Activated CD4-positive, alpha-beta memory T cell treated with anti-CD3 and anti-CD28 coated beads, Interleukin-2, amount 10 ng/mL, durations not matched to agents 7 days and 5 days (primary cell): Measurements from ENCODE around the gene ADAMTS7. TPM values are rescaled to one million over a fixed set of nuclear protein-coding genes. Genes with fewer than 3 reads are reported as not detected.
"Not testable (repeated sequence)": the region's sequence is repeated elsewhere in the genome, so short reads cannot be mapped to it uniquely, and the experiment has no call there.

Source experiments
- CTCF ChIA-PET: fragments of 350-600 bp; sonication (Branson Sonifier 250); formaldehyde crosslinking; loops from one replicate; lab custom pipeline; 2021; ENCODE audit warnings: antibody characterized with exemption, inconsistent platforms; lab: Charles Lee
- POLR2A ChIA-PET: fragments of 350-600 bp; sonication (Branson Sonifier 250); formaldehyde crosslinking; loops from one replicate; lab custom pipeline; 2021; ENCODE audit warnings: antibody characterized with exemption; lab: Charles Lee
- DNase-seq: peaks from one replicate; pipeline ENCODE4 v3.0.0-alpha.2; 2020
- H3K27ac Mint-ChIP-seq: one replicate; pipeline ENCODE4 v1.8.0; 2021; ENCODE audit warnings: mild to moderate bottlenecking, mixed read lengths
- H3K27me3 Mint-ChIP-seq: one replicate; pipeline ENCODE4 v1.8.0; 2021; ENCODE audit warnings: mixed read lengths
- H3K36me3 Mint-ChIP-seq: one replicate; pipeline ENCODE4 v1.8.0; 2021; ENCODE audit warnings: low read depth, mixed read lengths
- H3K4me1 Mint-ChIP-seq: one replicate; pipeline ENCODE4 v1.8.0; 2021; ENCODE audit warnings: mixed read lengths
- H3K4me3 Mint-ChIP-seq: one replicate; pipeline ENCODE4 v1.8.0; 2021; ENCODE audit warnings: mild to moderate bottlenecking, mixed read lengths
- H3K9me3 Mint-ChIP-seq: one replicate; pipeline ENCODE4 v1.8.0; 2021; ENCODE audit warnings: mixed read lengths
- total RNA-seq, 2 experiments: library from RNA; stranded (reverse); gene quantifications; one replicate each; pipeline ENCODE4 v1.2.3, GENCODE V29; 2021

ADAMTS7 gene
- total RNA-seq, 2 experiments from 2014 or later, result 0.35 to 0.43 TPM

DNA sequence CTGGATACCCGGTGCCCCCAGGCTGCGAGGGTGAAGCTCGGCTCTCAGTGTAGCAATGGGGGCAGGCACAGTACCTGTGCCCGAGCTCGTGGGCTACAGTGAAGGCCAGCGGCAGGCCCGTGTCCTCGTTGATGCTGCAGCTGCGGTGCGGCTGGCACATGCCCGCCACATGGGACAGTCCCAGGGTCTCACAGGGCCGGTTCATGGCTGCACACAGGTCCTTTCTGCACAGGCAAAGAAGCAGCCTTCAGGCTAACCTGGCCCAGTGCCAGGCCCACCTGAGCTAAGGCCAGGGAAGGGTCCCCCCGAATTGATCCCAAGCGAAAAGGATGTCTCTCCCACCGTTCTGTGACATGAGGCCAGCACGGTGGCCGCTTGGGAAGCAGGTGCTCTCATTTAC lies 21.6 kb downstream of the ADAMTS7 start:
- Mint-ChIP-seq H3K9me3 (no peaks in the 10 kb centered on the region), H3K36me3 (no peaks in the 10 kb centered on the region), H3K4me3 (no peak overlapping the region), H3K4me1 (peaks cover 11% of the 10 kb centered on the region), H3K27ac (no peak overlapping the region), H3K27me3 (peaks cover 11% of the 10 kb centered on the region)
- ChIA-PET CTCF (no interaction called here), POLR2A (no interaction called here)
- DNase-seq, result no peak

DNA sequence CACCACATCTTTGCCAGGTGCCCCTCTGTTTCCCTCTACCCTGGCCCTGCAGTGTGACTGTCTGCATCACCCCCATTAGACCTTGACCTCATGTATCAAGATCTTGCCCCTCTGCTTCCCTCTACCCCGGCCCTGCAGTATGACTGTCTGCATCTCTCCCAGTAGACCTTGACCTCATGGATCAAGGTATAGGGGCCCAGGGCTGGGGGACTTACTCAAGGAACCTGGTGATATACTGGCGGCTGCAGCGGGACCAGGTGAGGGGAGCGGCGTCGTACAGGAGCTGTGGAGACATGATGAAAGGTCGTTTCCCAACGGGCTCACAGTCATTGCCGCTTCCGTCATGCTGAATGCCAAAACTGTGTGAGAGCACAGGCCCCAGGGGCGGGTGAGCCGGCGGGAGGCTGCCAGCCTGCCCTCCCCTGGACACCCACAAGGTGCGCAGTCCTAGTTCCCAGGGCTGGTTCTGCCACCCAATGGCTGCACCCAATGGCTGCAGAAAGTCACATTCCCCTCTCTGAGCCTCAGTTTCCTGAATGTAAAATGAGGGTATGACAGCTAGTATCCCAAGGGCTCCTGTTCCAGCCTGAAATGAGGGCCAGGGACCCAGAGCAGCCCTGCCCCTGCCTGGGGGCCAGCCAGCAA lies 23.1 kb downstream of the ADAMTS7 start:
- Mint-ChIP-seq H3K36me3 (no peaks in the 10 kb centered on the region), H3K27me3 (peaks cover 11% of the 10 kb centered on the region), H3K27ac (no peak overlapping the region), H3K9me3 (no peaks in the 10 kb centered on the region), H3K4me3 (no peak overlapping the region), H3K4me1 (peaks cover 11% of the 10 kb centered on the region)
- CTCF ChIA-PET, result no interaction called here
- POLR2A ChIA-PET, result no interaction called here
- DNase-seq, result no peak

DNA sequence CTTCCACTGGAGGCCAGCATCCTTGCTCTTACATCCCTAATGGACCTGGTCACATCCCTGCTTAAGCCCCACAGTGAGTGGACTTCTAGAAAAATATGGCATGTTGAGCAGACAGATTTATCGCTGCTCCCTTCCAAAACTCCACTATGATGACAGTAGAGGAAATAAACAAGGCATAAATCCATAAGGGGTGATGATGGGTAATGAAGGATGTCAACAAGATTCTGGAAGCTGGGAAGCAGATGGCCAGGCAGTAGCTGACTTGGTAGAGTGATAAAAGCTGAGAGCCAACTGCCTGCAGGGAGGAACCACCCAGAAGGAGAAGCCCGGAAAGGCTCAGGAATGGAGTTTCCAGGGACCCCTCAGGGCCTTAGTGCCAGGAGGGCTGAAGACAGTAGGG lies 28.9 kb downstream of the ADAMTS7 start:
- POLR2A ChIA-PET, CTCF ChIA-PET, H3K36me3 Mint-ChIP-seq, DNase-seq, H3K4me3 Mint-ChIP-seq, H3K4me1 Mint-ChIP-seq, H3K27ac Mint-ChIP-seq, H3K9me3 Mint-ChIP-seq: not testable (repeated sequence)
- peaks cover 14% of the 10 kb centered on the region for H3K27me3 Mint-ChIP-seq

DNA sequence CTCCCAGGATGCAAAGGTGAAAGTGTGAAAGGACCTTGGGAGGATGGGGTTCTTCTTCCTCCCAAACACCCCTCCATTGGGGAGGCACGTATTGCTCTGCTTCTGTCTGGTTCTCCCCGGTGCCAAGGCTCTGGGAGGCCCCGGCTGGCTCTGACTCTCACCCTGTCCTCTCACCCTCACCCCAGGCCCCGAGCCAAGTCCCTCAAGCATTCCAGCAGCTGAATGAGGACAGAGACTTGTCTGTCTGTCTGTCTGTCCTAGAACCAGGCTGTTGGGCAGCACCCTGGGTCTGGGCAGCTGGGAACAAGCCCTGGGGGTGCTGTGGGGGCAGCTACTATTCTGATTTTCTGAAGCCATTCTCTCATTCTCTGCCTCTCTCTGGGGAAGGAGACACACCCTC lies 29.9 kb downstream of the ADAMTS7 start:
- H3K36me3 Mint-ChIP-seq, POLR2A ChIA-PET, CTCF ChIA-PET: not testable (repeated sequence)

DNA sequence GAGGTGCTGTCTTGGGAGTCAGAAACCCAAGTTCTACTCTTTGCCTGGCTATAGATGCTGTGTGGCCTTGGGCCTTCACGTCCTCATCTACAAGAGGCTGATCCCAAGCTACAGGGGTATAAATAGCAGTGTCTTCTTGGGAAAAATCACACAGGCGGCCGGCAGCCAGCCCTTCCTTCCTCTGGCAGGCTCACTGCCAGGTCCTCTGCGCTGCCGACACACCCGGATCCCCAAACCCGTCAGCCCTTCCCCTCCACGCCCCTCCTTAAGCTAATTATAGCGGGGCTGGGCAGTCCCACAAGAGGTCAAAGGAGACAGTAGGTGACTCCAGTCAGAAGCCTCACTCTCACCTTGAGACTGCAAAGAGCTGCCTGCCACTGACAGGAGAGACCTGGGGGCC lies 31.3 kb downstream of the ADAMTS7 start:
- H3K9me3 Mint-ChIP-seq, H3K36me3 Mint-ChIP-seq, POLR2A ChIA-PET, DNase-seq, H3K4me1 Mint-ChIP-seq, H3K4me3 Mint-ChIP-seq, H3K27ac Mint-ChIP-seq, CTCF ChIA-PET, H3K27me3 Mint-ChIP-seq: not testable (repeated sequence)

More for the DNA sequence above, 29.9 kb downstream of the ADAMTS7 start:
- H3K4me3 Mint-ChIP-seq, H3K27me3 Mint-ChIP-seq, DNase-seq, H3K27ac Mint-ChIP-seq, H3K9me3 Mint-ChIP-seq, H3K4me1 Mint-ChIP-seq: not testable (repeated sequence)

DNA sequence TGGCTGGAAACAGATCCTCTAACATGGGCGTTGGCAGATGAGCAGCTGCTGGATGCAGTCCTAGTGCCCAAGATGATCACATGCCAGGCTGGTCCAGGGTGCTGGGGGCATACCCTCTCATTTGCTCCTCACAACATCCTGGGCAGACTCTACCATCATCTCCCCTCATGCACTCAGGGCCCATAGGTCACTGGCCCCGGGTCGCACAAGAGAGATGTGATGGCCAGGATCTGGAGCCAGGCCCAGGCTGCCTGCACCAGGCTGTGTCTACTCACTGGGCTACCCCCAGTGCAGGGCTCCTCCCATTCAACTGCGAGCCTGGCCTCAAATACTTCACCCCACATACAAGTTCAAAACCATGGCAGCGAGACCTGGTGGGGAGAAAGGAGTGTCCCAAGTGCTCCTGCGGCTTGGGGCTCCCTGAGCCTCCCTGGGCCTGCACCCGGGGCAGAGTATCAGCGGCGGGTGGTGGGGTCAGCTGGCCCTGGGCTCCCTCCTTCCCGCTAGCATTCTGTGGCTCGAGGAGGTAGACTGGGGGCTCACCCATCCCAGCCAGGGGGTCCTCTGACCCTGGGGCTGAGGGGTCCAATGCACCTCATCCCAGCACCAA lies 32.0 kb downstream of the ADAMTS7 start:
- H3K4me1 Mint-ChIP-seq, H3K27ac Mint-ChIP-seq, H3K36me3 Mint-ChIP-seq, H3K27me3 Mint-ChIP-seq, POLR2A ChIA-PET, CTCF ChIA-PET, H3K4me3 Mint-ChIP-seq, H3K9me3 Mint-ChIP-seq, DNase-seq: not testable (repeated sequence)

DNA sequence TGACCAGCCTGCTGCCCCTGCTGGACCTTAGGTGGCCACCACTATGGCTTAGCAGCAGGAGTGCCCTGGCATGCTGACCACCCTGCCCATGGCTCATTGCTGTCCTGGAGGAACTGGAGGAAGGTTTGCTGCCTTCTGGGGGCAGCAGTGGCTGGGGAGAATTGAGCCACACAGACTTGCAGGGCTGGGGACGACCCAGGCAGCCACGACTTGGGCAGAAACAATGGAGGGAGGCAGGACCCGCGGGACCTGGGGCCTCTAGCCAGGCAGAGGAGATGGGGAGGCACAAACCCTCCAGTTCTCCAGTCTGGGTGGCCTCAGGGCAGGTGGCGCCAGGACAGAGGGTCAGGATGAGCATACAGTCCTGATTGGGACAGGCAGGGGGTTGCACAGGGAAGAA lies 32.8 kb downstream of the ADAMTS7 start:
- Mint-ChIP-seq H3K27me3 (peaks cover 3% of the 10 kb centered on the region), H3K36me3 (no peaks in the 10 kb centered on the region), H3K9me3 (no peaks in the 10 kb centered on the region), H3K4me1 (peaks cover 1% of the 10 kb centered on the region), H3K27ac (no peak overlapping the region), H3K4me3 (no peak overlapping the region)
- no peak for DNase-seq
- ChIA-PET POLR2A (no interaction called here), CTCF (no interaction called here)

DNA sequence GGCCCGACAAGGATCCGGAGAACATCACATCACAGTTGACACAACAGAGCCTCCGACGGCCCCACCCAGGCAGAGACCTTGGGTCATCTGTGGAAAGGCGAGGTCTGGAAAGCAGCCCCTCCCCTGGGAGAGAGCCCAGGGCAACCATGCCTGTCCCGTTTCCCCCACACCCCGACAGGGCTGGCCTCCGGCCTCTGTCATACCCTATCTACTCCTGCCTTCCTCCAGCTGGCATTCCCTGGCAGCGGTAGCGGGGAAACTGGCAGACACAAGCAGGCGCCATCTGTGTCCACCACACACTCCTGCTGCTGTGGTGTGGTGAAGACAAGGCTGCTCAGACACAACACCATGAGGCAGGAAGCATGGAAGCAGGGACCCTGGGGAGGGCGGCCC lies 33.3 kb downstream of the ADAMTS7 start:
- H3K36me3 Mint-ChIP-seq, H3K27me3 Mint-ChIP-seq, H3K27ac Mint-ChIP-seq, DNase-seq, H3K4me1 Mint-ChIP-seq, H3K9me3 Mint-ChIP-seq, CTCF ChIA-PET, POLR2A ChIA-PET, H3K4me3 Mint-ChIP-seq: not testable (repeated sequence)

DNA sequence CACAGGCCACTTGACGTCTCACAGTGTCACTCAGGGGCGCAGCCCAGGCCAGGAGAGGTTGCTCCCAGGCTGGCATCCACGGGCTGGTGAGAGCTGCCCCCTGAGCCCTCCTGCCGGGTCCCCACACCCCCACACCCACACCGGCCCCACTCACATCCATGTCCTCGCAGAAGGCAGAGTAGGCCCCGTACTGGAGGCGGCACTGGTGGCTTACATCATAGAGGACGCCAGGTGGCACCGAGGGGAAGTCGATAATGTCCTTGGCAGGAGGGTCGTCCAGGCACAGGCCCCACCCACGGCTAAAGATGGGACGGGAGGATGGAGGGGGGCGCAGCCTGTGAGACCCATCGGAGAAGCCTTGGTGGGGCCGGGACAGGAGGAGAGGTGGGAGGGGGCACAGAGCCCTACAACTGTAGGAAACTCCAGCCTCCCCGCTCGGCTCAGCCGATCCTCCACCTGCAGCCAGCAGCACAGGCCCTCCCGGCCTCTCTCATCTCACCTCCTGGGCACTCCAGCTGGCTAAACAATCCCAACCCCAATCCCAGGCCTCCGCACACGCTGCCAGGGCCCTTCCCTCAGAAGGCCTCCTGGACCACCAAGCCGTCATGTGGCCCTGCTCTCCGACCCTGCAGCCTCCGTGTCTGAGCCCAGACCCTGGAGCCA lies 33.8 kb downstream of the ADAMTS7 start:
- H3K4me1 Mint-ChIP-seq, H3K4me3 Mint-ChIP-seq, DNase-seq, H3K27ac Mint-ChIP-seq, H3K9me3 Mint-ChIP-seq, CTCF ChIA-PET, H3K27me3 Mint-ChIP-seq, H3K36me3 Mint-ChIP-seq, POLR2A ChIA-PET: not testable (repeated sequence)

DNA sequence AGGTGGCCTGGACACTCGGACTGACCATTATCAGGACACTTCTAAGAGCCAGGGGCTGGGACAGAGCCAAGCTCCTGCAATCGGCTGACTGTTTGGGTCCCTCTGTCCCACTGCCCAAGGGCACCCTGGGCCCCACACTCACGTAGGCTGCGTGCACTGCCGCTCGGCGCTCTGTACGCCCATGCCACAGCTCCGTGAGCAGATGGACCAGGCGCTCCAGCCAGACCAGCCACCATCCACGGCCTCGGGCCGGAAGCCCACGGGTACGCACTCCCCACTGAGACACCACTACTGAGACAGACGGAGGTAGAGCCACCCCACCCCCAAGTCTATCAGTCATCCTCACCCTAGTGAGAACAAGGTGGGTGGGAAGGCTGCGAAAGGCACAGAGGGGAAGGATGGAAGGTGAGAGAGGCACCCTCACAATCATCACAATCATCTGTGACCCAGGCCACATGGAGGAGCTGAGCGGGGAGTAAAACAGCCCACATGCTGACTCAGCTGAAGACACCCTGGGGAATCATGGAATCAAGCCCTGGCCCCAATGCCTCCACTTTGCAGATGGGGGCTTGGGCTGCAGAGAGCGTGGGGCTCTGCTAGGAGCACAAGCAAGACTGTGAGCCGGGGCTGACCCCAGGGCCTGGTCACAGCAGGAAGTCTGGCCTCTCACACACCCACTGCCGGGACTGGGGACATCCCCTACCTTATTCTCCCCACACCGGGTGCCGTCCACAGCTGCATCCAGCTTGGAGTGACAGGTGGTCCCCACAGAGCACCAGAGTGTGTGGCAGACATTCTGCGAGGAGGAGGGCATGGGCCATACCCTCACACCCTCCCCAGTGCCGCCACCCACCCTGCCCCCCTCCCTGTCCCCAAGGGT lies 35.0 kb downstream of the ADAMTS7 start:
- H3K4me3 Mint-ChIP-seq, POLR2A ChIA-PET, H3K9me3 Mint-ChIP-seq, H3K27me3 Mint-ChIP-seq, H3K36me3 Mint-ChIP-seq, H3K4me1 Mint-ChIP-seq, CTCF ChIA-PET, DNase-seq, H3K27ac Mint-ChIP-seq: not testable (repeated sequence)

DNA sequence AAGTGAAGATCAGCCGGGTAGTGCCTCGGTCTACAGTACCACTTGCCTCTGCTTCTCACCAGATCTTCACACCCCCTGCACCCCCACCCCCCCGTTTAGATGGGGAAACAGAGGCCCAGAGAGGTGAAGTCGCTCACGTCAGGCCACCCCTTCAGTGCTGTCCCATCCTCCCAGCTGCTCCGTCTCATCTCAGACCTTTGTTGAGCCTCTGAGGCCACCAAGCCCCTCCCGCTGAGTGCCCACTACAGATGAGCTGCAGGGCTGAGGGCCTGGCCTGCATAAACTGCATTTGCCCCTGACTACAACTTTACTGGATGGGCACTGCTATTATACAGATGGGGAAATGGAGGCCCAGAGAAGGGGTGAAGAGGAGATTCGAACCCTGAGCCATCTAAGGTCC lies 35.8 kb downstream of the ADAMTS7 start:
- no peak for DNase-seq
- Mint-ChIP-seq H3K4me1 (no peaks in the 10 kb centered on the region), H3K36me3 (no peaks in the 10 kb centered on the region), H3K27me3 (no peaks in the 10 kb centered on the region), H3K4me3 (no peak overlapping the region), H3K27ac (no peak overlapping the region), H3K9me3 (no peaks in the 10 kb centered on the region)
- POLR2A ChIA-PET, result no interaction called here
- CTCF ChIA-PET, result no interaction called here

DNA sequence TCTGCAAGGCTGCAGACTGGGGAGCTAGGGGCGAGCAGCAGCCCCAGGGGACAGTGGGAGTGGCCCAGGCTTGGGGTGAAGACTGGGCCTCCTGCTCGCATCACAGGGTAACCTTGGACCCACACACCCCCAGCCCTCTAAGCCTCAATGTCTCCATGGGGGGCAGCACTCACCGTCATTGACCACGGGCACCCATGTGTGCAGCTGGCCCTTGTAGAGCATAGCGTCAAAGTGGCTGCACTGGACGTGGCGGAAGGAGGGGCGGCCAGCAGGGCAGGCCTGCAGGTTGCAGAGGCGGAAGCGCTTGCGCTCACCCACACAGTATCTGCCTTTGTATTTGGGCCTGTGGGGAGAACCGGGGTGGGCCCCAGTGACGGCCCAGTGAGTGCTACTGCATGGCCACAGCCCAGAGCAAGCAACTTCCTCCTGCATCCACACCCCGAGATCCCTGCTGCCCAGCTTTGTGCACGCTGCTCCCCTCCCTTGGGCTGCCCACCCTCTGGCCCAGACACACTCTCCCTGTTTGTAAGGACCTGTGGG lies 36.7 kb downstream of the ADAMTS7 start:
- CTCF ChIA-PET, POLR2A ChIA-PET, H3K27ac Mint-ChIP-seq, DNase-seq, H3K9me3 Mint-ChIP-seq, H3K36me3 Mint-ChIP-seq, H3K27me3 Mint-ChIP-seq, H3K4me1 Mint-ChIP-seq, H3K4me3 Mint-ChIP-seq: not testable (repeated sequence)

DNA sequence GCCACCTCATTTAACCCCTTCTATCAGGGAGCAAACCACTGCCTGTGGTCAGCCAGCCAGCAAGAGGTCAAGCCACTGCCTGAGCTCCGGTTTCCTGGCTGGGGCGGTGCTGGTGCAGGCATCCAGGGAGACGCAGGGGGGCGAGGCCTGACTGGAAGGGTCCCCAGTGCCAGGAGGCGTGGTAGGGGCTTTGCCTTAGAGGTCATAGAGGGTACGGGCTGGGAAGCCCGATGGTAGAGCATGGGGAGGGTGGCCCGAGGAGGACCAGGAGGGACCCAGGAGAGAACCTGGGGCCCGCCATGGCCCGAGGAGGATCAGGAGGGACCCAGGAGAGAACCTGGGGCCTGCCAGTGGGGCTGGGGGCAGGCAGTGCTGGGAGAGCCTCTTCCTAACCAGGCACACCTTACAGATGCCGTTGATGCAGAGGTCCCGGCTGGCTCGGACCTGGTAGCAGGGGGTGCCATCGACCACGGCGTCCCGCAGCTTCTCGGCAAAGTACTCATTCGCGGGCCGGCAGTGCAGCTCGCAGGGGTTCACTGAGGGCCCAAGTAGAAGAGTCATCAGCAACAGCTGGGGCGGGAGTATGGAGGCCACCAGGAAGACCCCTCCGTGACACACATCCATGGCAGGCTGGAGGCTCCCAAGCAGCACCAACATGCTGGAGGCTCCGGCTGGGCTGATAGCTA lies 37.4 kb downstream of the ADAMTS7 start:
- DNase-seq, H3K36me3 Mint-ChIP-seq, H3K9me3 Mint-ChIP-seq, H3K4me1 Mint-ChIP-seq, H3K4me3 Mint-ChIP-seq, CTCF ChIA-PET, H3K27ac Mint-ChIP-seq, POLR2A ChIA-PET, H3K27me3 Mint-ChIP-seq: not testable (repeated sequence)
